Measurements from ENCODE around the gene PCNX4. TPM values are rescaled to one million over a fixed set of nuclear protein-coding genes. Genes with fewer than 3 reads are reported as not detected.

PCNX4 gene
- total RNA-seq, 1 experiment from 2014 or later, result 117 TPM

DNA sequence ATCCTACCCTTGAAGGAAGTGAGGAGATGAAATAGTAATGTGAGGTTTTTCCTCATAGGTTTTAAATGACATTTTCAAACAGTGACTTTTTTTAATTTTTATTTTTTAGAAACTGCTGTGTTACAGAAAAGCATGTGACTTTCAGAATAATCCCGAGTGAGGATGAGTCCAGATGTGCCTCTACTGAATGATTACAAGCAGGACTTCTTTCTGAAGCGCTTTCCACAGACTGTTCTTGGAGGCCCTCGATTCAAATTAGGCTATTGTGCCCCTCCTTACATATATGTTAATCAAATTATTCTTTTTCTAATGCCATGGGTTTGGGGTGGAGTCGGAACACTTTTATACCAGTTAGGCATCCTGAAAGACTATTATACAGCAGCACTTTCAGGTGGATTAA lies 15.8 kb downstream of the PCNX4 start:
- TF ChIP-seq EZH2 (IDR thresholded peaks at IDR 0.05; ENCODE audit: low read length, unreplicated experiment), result no peak
- TF ChIP-seq, protein P1, sequence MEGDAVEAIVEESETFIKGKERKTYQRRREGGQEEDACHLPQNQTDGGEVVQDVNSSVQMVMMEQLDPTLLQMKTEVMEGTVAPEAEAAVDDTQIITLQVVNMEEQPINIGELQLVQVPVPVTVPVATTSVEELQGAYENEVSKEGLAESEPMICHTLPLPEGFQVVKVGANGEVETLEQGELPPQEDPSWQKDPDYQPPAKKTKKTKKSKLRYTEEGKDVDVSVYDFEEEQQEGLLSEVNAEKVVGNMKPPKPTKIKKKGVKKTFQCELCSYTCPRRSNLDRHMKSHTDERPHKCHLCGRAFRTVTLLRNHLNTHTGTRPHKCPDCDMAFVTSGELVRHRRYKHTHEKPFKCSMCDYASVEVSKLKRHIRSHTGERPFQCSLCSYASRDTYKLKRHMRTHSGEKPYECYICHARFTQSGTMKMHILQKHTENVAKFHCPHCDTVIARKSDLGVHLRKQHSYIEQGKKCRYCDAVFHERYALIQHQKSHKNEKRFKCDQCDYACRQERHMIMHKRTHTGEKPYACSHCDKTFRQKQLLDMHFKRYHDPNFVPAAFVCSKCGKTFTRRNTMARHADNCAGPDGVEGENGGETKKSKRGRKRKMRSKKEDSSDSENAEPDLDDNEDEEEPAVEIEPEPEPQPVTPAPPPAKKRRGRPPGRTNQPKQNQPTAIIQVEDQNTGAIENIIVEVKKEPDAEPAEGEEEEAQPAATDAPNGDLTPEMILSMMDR (conservative IDR thresholded peaks at IDR 0.05; ENCODE audit: low read depth, low read length), result no peak
- no peak for TF ChIP-seq EZH2phosphoT487 (IDR thresholded peaks at IDR 0.05; ENCODE audit: borderline replicate concordance, low read length)
- Histone ChIP-seq H3K9me2 (replicated peaks; ENCODE audit: low read length) (no peaks in the 10 kb centered on the region), H3K4me1 (ENCODE audit: insufficient read depth, low read length) (no peaks in the 10 kb centered on the region), H3K79me2 (ENCODE audit: low read length) (peaks cover 84% of the 10 kb centered on the region), H3K27me3 (ENCODE audit: low read length) (no peaks in the 10 kb centered on the region), H3K9me3 (ENCODE audit: low read length) (no peaks in the 10 kb centered on the region), H3K36me3 (ENCODE audit: low read depth, low read length) (peaks cover 26% of the 10 kb centered on the region), H2AFZ (ENCODE audit: low read length) (no peak overlapping the region), H3K9ac (ENCODE audit: low read length) (no peak overlapping the region), H3K4me2 (ENCODE audit: low read length) (no peak overlapping the region), H3F3A (ENCODE audit: low read length, unreplicated experiment) (no peaks in the 10 kb centered on the region), H4K20me1 (ENCODE audit: low read length) (peaks cover 6% of the 10 kb centered on the region; the same call in 1 of the 2 replicates), H3K4me3 (ENCODE audit: low read length) (no peak overlapping the region), H3K27ac (ENCODE audit: low read length) (no peak overlapping the region)
- intact Hi-C loops (cut with micrococcal nuclease), result no loop called here
- POLR2A ChIA-PET (ENCODE audit: unreplicated experiment), result no interaction called here
- no TSS peak for BruUV-seq (replicated peaks)
- no peak for ATAC-seq
- no peak for DNase-seq
- CTCF ChIA-PET, result no interaction called here

DNA sequence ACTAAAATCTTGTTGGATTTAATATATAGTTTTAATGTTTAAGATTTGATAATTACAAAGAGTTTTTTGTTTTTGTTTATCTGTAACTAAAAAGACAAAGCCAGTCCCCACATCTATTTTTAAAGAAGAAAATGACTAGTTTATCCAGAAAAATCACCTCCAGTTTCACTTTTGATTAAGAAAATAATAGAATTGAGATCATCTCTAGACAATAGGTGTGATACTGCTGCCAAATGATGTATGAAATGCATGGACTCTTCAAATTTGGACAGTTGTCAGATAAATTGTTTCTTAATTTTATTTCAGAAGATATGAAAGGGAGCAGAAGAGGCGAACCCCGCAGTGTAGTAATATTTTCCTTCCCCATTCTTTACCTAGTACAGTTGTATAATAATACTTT lies 20.0 kb downstream of the PCNX4 start:
- no peaks in the 10 kb centered on the region for H3K9me2 ChIP-seq (replicated peaks; ENCODE audit: low read length)
- no peaks in the 10 kb centered on the region for H4K20me1 ChIP-seq (ENCODE audit: low read length)
- H3K4me2 ChIP-seq (ENCODE audit: low read length), result no peak overlapping the region
- ChIA-PET POLR2A (ENCODE audit: unreplicated experiment) (no interaction called here), CTCF (no interaction called here)
- H3K4me1 ChIP-seq (ENCODE audit: insufficient read depth, low read length), result no peaks in the 10 kb centered on the region
- no peaks in the 10 kb centered on the region for H3K27me3 ChIP-seq (ENCODE audit: low read length)
- H3K4me3 ChIP-seq (ENCODE audit: low read length), result no peak overlapping the region
- no peaks in the 10 kb centered on the region for H3F3A ChIP-seq (ENCODE audit: low read length, unreplicated experiment)
- no peak overlapping the region for H3K9ac ChIP-seq (ENCODE audit: low read length)
- H2AFZ ChIP-seq (ENCODE audit: low read length), result no peak overlapping the region
- no peak for TF ChIP-seq EZH2phosphoT487 (IDR thresholded peaks at IDR 0.05; ENCODE audit: borderline replicate concordance, low read length)
- TF ChIP-seq EZH2 (IDR thresholded peaks at IDR 0.05; ENCODE audit: low read length, unreplicated experiment), result no peak
- TF ChIP-seq, protein P1 (conservative IDR thresholded peaks at IDR 0.05; ENCODE audit: low read depth, low read length), result no peak
- H3K79me2 ChIP-seq (ENCODE audit: low read length), result peaks cover 47% of the 10 kb centered on the region
- DNase-seq, result no peak
- H3K27ac ChIP-seq (ENCODE audit: low read length), result no peak overlapping the region
- no peaks in the 10 kb centered on the region for H3K9me3 ChIP-seq (ENCODE audit: low read length)
- intact Hi-C loops (cut with micrococcal nuclease), result no loop called here
- BruUV-seq (replicated peaks), result no TSS peak
- H3K36me3 ChIP-seq (ENCODE audit: low read depth, low read length), result peaks cover 44% of the 10 kb centered on the region
- ATAC-seq, result no peak

DNA sequence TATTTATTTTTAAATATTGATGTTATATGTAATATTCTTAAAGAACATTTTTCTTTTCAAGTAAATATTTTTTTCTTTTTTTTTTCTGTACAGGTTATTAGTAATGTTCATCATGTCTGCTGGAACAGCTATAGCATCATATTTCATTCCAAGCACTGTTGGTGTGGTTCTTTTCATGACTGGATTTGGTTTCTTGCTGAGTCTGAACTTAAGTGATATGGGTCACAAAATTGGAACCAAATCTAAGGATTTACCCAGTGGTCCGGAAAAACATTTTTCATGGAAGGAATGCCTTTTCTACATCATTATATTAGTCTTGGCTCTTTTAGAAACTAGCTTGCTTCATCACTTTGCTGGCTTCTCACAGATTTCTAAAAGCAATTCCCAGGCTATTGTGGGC lies 23.2 kb downstream of the PCNX4 start:
- Histone ChIP-seq H3K9me3 (ENCODE audit: low read length) (no peaks in the 10 kb centered on the region), H3F3A (ENCODE audit: low read length, unreplicated experiment) (no peaks in the 10 kb centered on the region), H3K79me2 (ENCODE audit: low read length) (peaks cover 25% of the 10 kb centered on the region), H3K36me3 (ENCODE audit: low read depth, low read length) (peaks cover 53% of the 10 kb centered on the region), H3K4me1 (ENCODE audit: insufficient read depth, low read length) (no peaks in the 10 kb centered on the region), H3K27me3 (ENCODE audit: low read length) (no peaks in the 10 kb centered on the region), H2AFZ (ENCODE audit: low read length) (no peak overlapping the region), H3K27ac (ENCODE audit: low read length) (no peak overlapping the region), H3K9me2 (replicated peaks; ENCODE audit: low read length) (no peaks in the 10 kb centered on the region), H4K20me1 (ENCODE audit: low read length) (no peaks in the 10 kb centered on the region), H3K4me3 (ENCODE audit: low read length) (no peak overlapping the region), H3K4me2 (ENCODE audit: low read length) (no peak overlapping the region), H3K9ac (ENCODE audit: low read length) (no peak overlapping the region)
- ChIA-PET CTCF (interaction anchor here (0.7 kb wide), 1 partner anchor 170 kb away, joined by 3 read pairs; no protein-coding TSS in a partner anchor), POLR2A (ENCODE audit: unreplicated experiment) (no interaction called here)
- TF ChIP-seq EZH2phosphoT487 (IDR thresholded peaks at IDR 0.05; ENCODE audit: borderline replicate concordance, low read length), result no peak
- no peak for TF ChIP-seq EZH2 (IDR thresholded peaks at IDR 0.05; ENCODE audit: low read length, unreplicated experiment)
- TF ChIP-seq, protein P1 (conservative IDR thresholded peaks at IDR 0.05; ENCODE audit: low read depth, low read length), result no peak
- BruUV-seq (replicated peaks), result no TSS peak
- DNase-seq (no peak), ATAC-seq (no peak)
- intact Hi-C loops (cut with micrococcal nuclease), result no loop called here

Data from PC-3 (cell line).